ENCODE measurements around the gene IGFBP7. TPM values are rescaled to one million over a fixed set of nuclear protein-coding genes. Genes with fewer than 3 reads are reported as not detected.

The IGFBP7 gene
- total RNA-seq, 1 donor, result 263 TPM

DNA sequence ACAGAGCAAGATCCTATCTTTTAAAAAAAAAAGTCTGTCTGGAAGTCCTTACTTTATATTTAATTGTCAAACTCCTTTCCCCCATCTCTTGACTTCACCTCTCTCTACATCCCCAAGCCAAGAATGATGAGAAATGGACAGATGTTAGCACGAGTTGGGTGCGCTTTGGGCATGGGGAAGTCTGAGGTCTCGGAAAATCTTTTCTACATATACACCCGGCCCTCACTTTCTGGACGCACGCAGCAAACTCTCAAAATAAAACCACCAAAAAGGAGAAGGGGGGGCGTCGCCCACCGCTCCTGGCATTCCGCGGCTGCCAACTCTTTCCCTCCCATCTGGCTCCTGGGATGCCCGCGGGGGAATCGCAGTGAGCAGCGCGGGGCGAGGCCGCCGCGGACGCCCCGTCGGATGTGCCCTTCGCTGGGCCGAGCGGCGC, 756 bp downstream of the IGFBP7 start:
- DNase-seq (ENCODE audit: low read depth), result peak; percentile 47
- TF ChIP-seq, protein P1, sequence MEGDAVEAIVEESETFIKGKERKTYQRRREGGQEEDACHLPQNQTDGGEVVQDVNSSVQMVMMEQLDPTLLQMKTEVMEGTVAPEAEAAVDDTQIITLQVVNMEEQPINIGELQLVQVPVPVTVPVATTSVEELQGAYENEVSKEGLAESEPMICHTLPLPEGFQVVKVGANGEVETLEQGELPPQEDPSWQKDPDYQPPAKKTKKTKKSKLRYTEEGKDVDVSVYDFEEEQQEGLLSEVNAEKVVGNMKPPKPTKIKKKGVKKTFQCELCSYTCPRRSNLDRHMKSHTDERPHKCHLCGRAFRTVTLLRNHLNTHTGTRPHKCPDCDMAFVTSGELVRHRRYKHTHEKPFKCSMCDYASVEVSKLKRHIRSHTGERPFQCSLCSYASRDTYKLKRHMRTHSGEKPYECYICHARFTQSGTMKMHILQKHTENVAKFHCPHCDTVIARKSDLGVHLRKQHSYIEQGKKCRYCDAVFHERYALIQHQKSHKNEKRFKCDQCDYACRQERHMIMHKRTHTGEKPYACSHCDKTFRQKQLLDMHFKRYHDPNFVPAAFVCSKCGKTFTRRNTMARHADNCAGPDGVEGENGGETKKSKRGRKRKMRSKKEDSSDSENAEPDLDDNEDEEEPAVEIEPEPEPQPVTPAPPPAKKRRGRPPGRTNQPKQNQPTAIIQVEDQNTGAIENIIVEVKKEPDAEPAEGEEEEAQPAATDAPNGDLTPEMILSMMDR (IDR thresholded peaks at IDR 0.05; ENCODE audit: insufficient read depth, low read length), result no peak
- H3K4me3 ChIP-seq (ENCODE audit: low read depth, low read length), result peak overlapping the region; percentile 84

DNA sequence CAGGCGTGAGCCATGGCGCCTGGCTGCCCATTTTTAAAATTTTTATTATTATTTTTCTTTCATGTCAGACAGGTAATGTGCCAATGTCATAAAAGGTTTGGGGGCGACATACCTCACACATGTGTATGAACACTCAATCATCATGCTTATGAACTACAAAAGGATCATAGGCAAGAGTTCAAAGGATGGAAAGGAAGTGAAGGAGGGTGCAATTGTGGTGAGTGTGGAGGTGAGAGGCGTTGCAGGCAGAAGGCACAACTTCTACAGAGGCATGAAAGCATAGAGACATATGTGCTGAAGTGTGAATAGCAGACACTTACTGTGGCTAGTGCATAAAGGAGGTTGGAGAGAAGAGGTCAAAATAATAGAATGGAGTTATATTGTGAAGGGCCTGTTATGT, 4.0 kb downstream of the IGFBP7 start:
- no peak overlapping the region for H3K4me3 ChIP-seq (ENCODE audit: low read depth, low read length)
- TF ChIP-seq, protein P1 (IDR thresholded peaks at IDR 0.05; ENCODE audit: insufficient read depth, low read length), result no peak
- DNase-seq (ENCODE audit: low read depth), result no peak

DNA sequence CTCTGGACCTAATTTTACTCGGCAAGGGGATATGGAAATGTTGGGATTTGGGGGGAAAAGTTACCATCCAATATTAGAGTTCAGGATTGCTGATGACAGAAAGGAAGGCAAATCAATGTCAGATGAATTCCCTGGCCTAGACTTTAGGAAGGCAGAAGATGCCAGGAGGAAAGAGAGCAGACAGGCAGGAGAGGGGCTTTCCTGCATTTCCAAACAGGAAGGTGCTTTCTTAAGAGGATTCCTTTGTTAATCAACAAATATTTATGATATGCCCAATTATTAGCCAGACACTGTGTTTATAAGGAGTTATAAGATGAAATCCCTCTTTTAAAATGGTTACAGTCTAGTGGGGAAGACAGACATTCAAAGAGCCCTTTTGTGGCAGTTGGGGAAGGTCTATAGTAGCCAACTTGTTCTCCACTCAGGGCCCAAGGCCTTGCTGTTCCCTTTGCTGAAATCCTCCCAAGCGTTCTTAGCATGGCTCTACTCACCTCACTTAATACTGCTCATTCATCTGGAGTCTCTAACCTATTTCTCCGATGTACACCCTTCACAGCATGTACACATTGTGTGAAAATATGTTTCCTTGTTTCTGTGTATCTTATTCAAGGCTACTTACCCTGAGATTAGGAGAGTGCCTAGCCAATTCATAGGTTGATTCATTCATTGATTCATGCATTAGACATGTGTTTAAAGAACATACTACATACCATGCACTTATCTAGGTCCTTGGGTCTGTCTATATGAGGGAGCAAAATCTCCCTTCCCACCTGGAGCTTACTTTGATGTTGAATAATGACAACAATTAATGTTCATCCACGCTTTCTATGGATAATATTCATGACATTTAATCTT, 5.3 kb downstream of the IGFBP7 start:
- peak; percentile 48 for DNase-seq (ENCODE audit: low read depth)
- no peak overlapping the region for H3K4me3 ChIP-seq (ENCODE audit: low read depth, low read length)
- TF ChIP-seq, protein P1 (IDR thresholded peaks at IDR 0.05; ENCODE audit: insufficient read depth, low read length), result no peak

DNA sequence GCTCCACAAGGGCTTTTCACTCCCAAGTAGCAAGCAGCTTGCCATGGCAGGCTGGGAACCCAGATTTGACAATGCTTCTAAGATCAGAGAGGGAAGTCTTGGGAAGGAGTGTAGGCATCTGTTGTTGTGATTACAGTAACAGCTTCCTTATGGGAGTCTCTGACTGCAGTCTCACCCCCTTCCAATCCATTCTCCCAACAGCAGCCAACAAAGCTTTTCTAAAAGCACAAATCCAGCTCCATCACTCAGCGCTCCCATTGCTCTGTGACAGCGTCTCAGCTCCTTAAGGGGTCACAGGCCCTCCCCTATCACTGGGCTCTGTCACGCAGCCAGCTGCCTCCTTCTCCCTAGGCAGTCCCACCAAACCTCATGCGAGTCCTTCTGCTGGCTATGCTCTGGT, 7.1 kb downstream of the IGFBP7 start:
- H3K4me3 ChIP-seq (ENCODE audit: low read depth, low read length), result peak overlapping the region; percentile 9
- peak; percentile 63 for DNase-seq (ENCODE audit: low read depth)

GRCh38 chr4:57102050-57102624, 8.0 kb downstream of the IGFBP7 start:
- H3K4me3 ChIP-seq (ENCODE audit: low read depth, low read length), result no peak overlapping the region
- peak; percentile 86 for DNase-seq (ENCODE audit: low read depth)
- TF ChIP-seq, protein P1 (IDR thresholded peaks at IDR 0.05; ENCODE audit: insufficient read depth, low read length), result no peak

More for the DNA sequence above, 7.1 kb downstream of the IGFBP7 start:
- TF ChIP-seq, protein P1 (IDR thresholded peaks at IDR 0.05; ENCODE audit: insufficient read depth, low read length), result no peak

GRCh38 chr4:57100979-57101651, 9.1 kb downstream of the IGFBP7 start:
- peak; percentile 51 for DNase-seq (ENCODE audit: low read depth)
- no peak overlapping the region for H3K4me3 ChIP-seq (ENCODE audit: low read depth, low read length)
- TF ChIP-seq, protein P1 (IDR thresholded peaks at IDR 0.05; ENCODE audit: insufficient read depth, low read length), result no peak
